Loucy (cell line): ENCODE results near the gene SYT8.

ENCODE experiments used
- EZH2phosphoT487 ChIP-seq: fragments of 200-600 bp; IDR thresholded peaks from 2 replicates; pipeline ENCODE4 v1.6.1; 2018; ENCODE audit warnings: antibody characterized with exemption, mild to moderate bottlenecking, moderate library complexity, borderline replicate concordance
- TF ChIP-seq, protein P1 (sequence below): fragments of 200-600 bp; sonication (generic); conservative IDR thresholded peaks from 2 replicates; pipeline ENCODE4 v1.5.1; 2014; ENCODE audit warnings: mild to moderate bottlenecking, antibody characterized with exemption, low read length

DNA sequence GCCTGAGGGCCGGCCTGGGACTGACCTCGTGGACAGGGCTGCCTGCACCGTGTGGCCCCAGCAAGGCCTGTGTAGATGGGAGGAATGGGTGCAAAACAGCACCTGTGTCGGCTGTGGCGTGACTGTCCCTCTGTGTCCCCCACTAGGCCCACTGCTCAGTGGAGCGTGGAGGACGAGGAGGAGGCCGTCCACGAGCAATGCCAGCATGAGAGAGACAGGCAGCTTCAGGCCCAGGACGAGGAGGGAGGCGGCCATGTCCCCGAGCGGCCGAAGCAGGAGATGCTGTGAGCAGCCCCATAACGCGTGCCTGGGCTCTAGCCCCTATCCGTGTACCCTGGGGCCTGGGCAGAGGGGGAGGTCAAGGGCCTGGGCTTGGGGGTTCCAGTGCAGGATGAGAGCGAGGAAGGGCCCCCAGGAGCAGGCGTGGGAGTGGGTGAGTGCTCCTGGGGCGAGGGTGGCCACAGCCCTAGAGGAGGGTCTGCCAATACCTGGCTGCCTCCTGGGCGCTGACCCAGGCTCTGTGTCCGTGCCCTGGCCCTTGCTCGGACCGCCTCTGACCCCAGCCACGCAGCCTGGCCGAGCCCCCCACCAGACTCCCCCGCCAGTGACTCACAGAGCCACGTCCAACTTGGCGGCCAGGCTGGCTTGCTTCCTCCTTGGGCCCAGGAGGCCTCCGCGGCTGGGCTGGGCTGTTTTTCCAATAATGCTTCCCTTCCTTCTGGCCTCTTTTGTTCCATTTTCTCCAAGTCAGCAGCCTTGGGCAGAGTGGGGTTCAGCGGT lies 45.3 kb downstream of the SYT8 start:
- TF ChIP-seq, protein P1, sequence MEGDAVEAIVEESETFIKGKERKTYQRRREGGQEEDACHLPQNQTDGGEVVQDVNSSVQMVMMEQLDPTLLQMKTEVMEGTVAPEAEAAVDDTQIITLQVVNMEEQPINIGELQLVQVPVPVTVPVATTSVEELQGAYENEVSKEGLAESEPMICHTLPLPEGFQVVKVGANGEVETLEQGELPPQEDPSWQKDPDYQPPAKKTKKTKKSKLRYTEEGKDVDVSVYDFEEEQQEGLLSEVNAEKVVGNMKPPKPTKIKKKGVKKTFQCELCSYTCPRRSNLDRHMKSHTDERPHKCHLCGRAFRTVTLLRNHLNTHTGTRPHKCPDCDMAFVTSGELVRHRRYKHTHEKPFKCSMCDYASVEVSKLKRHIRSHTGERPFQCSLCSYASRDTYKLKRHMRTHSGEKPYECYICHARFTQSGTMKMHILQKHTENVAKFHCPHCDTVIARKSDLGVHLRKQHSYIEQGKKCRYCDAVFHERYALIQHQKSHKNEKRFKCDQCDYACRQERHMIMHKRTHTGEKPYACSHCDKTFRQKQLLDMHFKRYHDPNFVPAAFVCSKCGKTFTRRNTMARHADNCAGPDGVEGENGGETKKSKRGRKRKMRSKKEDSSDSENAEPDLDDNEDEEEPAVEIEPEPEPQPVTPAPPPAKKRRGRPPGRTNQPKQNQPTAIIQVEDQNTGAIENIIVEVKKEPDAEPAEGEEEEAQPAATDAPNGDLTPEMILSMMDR = no peak
- TF ChIP-seq EZH2phosphoT487 = no peak
